Middle frontal gyrus (tissue), 1 donor: Measurements from ENCODE around the gene EXOC2.
"Not testable (repeated sequence)": the region's sequence is repeated elsewhere in the genome, so short reads cannot be mapped to it uniquely, and the experiment has no call there.

ENCODE experiments used
- DNase-seq: peaks from one replicate; pipeline ENCODE4 v3.0.0-alpha.2; 2015; ENCODE audit warnings: low spot score; ENCODE audit errors: extremely low spot score

Gene EXOC2

DNA sequence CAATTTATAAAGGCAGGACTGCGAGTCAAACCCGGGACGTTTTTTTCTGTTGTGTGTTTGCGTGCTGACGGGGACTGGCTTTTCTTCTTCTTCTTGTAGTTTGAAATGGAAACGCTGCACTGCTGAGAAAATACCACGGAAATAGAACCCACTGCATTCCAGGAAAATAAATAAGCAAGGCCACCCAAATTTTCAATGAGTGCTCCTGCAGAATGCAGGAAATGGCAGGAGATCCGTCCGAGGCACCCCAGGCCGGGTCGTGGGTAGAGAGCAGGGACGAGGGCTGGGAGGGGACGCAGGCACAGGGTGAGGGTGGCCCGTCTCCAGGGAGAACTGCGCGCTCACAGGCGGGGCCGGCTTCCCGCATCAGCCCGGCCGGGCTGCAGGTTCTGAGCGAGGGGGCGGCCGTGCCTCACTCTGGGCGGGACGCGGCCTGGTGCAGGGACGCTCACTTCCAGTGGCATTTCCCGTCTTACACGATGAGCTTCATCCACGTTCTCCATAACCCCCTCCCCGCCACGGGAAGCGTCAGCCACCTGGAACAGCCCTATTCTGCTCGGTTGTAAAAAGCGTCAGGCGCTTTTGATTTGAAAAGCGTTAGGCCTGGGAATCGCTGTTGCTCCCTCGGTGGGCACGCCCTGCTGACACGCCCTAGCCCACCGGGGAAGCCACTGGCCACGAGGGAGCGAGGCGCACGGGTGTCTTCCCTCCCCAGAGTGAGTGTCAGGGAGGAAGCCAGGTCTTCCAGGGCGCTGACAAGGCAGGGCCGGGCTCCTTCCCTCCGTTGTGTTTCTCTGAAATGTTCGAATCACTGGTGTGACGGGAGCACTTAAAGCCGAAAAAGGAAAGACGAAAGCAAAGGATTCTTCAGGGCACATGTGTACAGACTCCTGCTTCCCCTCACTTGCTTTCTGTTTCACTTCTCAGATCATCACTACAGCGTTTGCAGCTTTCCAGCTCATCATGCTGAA, 17.9 kb upstream of the EXOC2 start:
- no peak for DNase-seq

DNA sequence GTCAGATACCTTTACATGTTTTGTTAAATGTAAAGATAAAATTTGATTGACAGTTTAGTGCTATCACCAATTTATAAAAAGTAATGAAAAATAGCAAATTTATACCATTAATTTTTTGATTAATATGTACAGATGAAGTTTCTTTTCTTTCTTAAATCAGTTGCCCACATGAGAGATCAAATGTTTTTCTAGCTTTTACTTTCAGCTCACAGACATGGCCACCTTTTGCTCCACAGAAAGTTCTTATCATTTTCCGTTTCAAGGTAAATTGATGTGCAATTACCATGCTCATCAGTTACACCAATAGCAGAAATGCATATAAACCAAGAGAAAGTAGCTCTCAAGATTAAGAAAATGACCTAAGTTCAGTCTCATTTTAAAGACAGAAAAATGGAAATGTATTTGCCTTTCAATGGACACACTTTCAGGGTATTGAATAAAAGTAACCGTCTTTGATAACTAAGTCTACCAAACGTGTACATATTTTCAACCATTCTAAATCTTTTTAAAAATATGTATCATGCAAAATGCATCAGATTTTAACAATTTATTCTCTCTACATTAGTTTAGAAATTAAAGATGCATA, 16.6 kb upstream of the EXOC2 start:
- DNase-seq = no peak

DNA sequence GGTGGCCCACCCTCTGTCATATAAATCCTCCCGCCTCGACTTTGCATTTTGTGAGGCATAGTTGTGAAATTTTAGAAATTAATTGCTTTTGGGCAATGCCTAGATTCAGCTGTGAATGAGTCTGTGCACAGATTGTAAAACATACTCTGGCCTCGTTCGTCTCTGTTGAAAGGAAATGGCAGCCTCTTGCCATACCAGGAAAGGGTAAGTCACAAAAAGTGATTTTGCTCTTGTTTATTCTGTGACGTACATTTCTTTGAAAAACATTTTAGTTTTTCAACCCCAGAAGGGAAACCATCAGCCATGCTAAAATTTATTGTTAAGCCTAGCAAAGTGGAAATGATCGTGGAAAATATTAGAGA, 15.3 kb upstream of the EXOC2 start:
- no peak for DNase-seq

DNA sequence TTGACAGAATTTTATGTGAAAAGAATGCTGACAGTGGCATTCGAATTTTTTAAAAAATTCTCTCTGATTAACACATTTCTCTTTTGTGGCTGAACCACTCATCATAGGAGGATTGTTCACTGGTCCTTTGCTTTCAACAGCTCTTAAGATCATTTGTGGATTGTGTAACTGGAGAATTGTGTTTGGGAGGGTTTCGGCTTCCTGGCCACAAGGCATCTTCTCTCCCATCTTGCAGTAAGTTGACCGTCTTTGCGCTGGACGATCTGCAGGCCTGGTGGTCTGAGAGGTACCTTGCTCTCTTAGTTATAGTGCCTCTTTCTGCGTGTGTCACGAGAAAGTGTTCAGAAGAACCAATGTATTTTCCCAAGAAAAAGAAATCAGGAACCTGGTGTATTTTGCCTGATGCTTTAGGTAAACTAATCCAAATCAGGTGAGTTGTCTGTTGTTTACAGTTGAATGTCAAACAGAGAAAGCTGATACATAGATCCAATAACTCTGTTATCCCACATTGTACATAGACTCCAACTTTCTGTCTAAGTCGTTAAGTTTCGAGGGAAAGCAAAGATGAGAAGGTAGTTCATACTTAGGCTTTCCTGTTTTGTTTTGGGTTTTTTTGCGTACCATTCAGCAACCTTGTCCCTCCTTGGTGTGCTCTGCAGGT, 14.8 kb upstream of the EXOC2 start:
- DNase-seq = no peak

DNA sequence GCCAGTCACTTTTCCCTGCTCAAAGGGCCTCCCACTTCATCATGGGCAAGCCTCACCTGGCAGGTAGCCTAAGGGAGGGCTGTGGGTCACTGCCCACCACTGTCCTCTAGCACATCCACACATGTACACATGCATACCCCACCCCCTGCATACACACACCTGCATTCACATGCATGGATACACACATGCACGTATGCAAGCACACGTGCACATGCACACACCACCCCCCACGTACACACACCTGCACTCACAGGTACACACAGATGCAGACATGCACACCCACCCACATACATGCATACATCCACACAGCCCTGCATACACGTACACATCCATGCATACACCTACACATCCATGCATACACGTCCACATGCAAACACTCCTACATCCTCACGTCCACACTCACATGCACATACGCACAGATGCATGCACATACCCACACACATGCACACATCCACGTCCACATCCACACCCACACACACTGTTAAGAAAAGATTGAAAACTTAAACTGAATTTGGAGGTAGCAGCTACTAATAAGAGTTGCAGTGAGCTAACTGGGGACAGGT, 14.0 kb upstream of the EXOC2 start:
- no peak for DNase-seq

DNA sequence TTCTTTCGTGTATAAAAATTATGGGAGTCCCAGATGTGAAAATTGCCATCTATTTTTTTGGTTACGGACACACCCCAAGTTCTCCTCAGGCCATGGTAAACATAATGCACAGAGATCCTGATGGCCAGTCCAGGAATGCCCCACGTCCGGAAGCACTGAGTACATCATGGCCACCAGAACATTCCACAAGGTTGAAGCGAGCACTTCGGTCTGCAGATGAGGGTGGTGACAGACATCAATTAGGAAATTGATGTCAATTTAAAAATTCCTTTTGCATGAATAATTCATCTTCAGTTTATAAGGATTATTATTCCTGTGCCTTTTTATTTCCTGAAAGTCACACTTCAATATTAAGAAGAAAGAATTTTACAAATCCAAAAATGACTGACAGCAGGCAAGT, 13.2 kb upstream of the EXOC2 start:
- DNase-seq = no peak

DNA sequence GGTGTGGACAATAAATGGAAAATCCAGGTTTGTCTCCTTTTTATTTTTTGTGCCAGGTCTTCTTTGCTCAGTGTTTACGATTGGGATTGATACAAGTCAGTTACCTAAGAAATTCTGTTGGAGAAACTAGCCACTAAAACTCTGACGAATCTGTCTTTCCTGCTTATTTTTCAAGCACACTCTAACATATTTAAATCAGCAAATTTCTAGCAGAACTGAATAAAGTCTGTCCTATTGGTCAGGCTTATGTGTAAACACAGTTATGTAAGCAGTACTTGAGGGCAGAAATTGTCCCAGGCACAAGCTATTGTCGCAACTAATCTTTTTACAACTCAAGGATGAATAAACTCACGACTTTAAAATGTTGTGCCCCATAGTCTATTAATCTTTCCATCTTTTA, 12.1 kb upstream of the EXOC2 start:
- no peak for DNase-seq

DNA sequence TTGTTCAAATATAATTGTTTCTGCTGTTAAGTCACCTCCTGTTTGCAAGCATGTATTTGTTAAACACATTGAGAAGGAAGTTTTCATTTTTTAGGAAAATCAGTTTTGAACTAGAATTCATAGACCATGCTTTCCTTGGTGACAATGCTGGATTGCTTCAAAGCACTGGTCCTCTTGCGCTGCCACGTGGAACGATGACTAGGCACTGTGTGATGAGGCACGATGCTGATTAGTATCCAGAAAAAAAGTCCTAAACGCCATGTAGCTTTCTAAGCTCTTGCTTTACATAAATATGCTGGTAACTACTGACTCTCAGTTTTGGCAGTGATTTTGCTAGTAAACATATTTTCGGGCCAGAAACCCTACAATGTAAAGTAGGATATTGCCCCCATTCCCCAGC, 11.1 kb upstream of the EXOC2 start:
- DNase-seq = no peak

DNA sequence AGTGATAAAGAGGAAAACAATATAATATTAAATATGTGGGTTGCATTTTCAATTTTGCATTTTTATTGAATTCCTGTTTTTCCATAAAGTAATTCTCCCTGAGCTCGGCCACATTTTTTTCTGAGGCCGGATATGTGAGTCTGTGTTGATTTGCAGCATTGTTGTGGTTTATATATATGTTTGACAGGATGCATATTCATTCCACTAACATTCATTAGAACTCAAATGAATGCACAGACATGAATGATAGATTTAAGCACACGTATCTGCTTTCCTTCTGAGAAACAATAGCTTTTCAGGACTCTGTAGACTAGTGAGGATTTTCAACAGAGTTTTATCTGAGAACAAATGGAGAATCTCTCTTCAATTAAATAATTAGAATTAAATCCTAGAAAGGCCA, 10.6 kb upstream of the EXOC2 start:
- DNase-seq = no peak

DNA sequence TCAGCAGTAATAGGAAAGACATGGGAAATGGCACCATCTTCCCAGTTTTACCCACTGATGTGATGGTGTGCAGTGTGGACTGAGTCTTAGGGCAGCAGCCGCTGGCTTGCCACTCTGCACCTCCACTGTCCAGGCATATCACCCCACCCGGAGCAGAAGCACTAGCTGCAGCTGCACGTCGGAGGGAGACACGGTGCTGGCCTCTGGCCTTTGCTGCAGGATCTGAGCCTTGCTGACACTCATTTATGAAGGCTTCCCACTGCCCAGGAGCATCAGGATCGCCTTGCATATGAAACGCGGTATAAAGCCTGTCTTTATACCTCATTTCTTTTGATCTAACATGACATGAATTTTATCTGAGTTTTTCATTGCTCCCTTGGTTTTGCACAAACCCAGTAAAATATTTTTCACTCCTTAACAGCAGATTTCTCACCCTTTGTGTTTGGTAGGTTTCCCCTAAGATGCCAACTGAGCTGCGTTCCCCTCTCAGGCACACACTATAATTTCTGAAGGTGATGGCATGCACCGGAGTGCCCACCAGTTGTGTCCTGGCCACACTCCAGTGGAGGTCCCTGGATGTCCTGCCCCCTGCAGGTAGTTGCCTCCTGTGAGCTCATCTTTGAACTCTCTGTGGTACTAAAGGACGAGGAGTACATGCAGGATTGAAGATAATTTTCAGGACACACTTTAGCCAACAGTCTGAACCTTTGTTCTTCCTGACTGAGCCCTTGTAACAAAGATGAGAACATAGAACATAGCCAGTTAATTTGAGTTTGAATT, 9.0 kb upstream of the EXOC2 start:
- no peak for DNase-seq

DNA sequence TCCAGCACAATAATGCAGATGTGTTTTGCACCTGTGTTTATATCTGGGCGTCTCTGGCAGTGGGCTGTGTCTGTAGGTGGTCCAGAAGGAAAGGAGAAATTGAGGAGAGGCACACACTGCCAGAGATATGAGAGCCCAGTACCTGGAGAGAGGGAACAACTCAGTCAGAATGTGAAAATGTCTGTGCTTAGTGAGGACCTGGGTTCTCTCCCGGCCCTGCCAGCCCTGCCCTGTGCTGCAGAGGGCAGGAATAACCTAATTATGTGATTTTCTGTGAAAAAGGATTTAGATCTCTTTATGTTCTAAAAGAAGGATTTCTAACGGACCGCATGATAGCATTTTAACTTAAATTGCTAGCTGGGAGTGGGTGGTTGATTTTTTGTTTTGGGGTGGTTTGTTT, 8.3 kb upstream of the EXOC2 start:
- DNase-seq = no peak

DNA sequence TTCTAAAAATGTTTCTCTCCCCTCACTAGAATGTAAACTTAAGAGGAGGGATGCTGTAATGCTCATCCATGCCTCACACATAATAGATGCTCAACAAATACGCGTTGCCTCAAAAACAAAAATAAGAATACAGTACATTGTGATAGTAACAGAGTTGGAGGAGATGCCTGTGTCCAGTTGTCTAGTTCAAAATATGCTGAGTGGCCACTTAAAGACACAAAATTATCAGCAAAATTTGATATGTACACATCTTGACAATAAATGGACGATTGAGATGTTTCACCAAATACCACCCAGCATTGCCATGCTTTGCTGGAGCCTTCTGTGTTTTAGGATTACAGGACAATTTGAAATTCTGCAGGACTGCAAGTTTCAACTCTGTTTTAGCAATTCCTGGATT, 7.6 kb upstream of the EXOC2 start:
- DNase-seq = no peak

DNA sequence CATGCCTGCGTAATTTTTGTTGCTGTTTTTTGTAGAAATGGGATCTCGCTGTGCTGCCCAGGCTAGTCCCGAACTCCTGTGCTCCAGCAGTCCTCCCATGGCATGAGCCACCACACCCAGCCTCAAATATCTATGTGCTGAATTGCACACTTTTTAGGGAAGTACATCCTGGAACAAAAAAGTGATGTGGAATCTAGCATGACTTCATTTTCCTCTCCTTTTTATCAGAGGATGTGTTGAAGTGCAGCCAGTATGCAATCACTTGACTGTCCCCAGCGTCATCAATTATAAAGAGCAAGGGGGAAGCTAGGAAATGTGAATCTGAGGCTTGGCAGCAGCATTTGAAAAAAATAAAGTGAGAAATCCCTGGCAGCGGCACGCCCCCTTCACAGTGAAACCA, 6.4 kb upstream of the EXOC2 start:
- DNase-seq = no peak

DNA sequence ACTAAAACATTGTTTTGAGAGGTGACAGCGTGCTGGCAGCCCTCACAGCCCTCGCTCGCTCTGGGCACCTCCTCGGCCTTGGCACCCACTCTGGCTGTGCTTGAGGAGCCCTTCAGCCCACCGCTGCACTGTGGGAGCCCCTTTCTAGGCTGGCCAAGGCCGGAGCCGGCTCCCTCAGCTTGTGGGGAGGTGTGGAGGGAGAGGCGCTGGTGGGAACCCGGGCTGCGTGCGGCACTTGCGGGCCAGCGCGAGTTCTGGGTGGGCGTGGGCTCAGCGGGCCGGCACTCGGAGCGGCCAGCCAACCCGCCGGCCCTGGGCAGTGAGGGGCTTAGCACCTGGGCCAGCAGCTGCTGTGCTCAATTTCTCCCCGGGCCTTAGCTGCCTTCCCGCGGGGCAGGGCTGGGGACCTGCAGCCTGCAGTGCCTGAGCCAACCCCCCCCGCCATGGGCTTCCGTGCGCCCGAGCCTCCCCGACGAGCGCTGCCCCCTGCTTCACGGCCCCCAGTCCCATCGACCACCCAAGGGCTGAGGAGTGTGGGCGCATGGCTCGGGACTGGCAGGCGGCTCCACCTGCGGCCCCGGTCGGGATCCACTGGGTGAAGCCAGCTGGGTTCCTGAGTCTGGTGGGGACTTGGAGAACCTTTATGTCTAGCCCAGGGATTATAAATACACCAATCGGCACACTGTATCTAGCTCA, 1.6 kb upstream of the EXOC2 start:
- not testable (repeated sequence) for DNase-seq

DNA sequence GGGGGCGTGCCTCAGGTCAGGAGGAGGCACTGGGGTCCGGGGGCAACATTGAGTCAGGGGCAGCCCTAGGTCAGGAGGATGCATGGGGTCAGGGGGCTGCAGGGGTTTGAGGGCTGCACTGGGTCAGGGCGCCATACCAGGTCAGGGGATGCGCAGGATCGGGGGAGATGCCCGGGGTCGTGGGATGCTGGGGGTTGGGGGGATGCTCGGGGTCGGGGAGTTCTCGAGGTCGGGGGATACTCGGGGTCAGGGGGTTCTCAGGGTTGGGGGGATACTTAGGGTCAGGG, 727 bp upstream of the EXOC2 start:
- DNase-seq = no peak

DNA sequence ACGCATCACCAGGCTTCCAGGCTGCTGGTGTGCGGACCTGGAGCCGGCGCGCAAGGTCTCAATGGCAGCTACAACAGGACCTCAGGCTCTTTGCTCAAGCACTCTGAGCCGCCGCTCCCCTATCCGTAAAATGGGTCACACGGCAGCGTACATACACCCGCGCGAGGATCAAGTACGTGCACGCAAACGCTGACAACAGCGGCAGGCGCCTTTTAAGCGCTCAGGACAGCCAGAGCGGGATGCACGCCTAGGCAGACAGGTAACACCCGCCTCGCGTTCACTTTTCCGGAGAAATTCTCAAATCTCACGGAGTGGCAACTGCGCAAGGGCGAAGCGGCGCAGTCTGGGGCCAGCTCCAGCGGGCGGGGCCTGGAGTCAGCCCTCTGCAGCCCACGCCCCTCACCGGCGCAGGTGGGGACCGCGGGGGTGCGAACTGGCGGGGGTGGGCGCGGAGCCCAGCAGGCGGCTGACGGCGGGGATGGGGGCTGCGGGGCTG, 535 bp downstream of the EXOC2 start:
- DNase-seq = no peak

DNA sequence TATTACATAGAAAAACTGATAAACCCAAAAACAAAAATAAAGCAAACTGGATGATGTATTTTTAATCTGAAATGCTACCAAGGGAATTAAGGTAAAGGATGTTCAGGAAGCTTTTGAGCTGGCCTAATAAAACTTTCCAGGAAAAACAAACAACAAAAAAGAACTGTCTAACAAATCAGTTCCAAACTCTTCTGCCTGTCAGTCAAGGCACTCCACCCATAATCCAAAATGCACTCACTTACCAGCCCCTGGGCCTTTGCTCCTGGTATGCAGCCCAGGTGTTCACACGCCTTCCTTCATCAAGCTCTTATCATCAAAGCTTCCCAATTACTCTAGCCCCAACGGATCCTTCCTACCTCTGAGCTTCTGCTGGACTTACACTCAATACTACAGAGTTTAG, 3.7 kb downstream of the EXOC2 start:
- no peak for DNase-seq

DNA sequence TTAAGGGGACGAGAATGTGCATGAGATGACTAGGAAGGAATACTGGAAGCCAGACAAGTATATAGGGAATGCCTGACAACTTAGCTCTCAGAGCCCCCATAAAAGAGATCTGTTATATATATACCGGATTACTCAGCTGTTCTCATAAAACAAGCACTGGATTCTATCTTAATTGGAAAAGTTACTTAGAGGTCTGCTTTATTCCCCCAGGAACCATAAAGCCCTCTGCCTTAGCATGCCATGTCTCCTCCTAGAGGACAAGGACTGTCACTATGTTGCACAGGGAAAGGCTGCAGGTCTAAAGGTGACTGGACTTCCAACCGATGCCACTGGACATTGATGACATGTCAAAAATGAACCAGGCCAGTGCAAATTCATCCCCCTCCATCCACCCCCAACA, 6.4 kb downstream of the EXOC2 start:
- no peak for DNase-seq

DNA sequence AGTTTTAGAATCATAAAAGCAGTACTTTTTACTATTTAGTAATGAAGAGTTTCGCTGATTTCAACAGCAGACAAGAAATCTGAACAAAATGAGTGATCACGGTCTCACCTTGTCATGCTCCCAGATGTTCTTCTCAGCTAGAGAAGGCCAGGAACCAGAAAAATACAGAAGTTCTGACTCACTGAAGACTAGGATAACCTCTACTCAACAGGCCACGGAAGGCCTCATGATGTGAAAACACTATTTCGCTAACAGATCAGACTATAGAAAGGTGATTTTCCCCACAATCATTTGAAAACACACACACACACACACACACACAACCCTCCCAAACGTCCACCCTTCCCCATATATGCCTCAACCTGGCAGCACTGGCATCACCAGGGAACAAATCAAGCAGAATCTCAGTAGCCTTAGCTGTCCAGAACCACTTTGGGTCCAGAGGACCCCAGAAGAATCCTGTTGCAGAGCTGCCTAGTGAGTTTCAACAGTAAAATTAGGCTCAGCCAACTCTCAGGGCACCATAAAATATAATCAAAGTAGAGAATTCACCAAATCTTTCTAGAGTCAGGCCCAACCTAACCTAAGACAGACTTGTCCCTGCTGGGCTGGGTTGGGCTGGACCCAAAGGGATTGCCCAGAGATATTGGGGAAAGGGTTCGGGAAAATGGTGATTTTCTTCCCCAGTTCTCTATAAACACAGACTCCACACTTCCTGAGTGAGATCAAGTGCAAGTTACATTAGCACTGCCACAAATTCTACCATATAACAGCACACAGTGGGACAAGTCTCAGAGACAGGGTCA, 7.9 kb downstream of the EXOC2 start:
- no peak for DNase-seq
